ENCODE data around the gene PLXNA4.

The PLXNA4 gene

DNA sequence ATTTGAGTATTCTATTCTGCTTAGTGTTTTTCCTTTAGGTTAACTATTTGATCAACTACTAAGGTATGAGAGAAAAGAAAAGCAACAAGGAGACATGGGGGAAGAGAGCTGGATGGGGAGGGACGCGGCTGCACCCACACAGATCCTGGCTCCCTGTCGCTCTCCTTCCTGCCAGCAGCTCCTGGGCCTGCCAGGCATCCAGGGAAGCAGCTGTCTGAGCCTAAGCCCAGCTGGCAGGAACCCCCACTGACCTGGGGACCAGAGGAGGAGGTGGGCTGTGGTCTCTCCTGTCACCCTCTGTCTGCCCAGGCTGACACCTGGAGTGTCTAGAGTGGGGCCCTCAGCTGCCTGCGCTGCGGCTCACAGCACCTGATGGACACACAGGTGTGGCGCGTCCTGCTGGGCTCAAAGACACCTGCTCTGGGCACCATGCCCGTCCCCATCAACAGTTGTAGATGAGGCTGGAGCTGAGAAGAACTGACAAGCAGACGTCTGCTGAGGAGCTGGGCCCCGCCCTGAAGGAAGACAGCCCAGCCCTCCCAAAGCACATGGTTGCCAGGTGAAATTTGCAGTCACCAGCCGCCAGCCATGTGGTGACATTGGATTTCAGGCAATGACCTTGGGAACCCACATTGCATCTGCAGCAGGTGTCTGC lies 207.9 kb downstream of the PLXNA4 start:
- CTCF ChIA-PET, result no interaction called here
- DNase-seq (ENCODE audit: extremely low spot score), result no peak
- POLR2A ChIA-PET, result no interaction called here
- TF ChIP-seq FOXA1 (IDR thresholded peaks at IDR 0.05) (no peak), BHLHE40 (IDR thresholded peaks at IDR 0.05; ENCODE audit: borderline replicate concordance) (no peak), CTBP1 (IDR thresholded peaks at IDR 0.05; ENCODE audit: borderline replicate concordance) (no peak), FOXK2 (IDR thresholded peaks at IDR 0.05) (no peak), SP1 (IDR thresholded peaks at IDR 0.05) (no peak), LEF1 (IDR thresholded peaks at IDR 0.05; ENCODE audit: borderline replicate concordance) (no peak), ELF4 (IDR thresholded peaks at IDR 0.05) (no peak), HDGF (IDR thresholded peaks at IDR 0.05; ENCODE audit: borderline replicate concordance) (no peak), FOXM1 (IDR thresholded peaks at IDR 0.05; ENCODE audit: borderline replicate concordance) (no peak), ARNT (IDR thresholded peaks at IDR 0.05) (no peak), NFRKB (IDR thresholded peaks at IDR 0.05) (no peak)

DNA sequence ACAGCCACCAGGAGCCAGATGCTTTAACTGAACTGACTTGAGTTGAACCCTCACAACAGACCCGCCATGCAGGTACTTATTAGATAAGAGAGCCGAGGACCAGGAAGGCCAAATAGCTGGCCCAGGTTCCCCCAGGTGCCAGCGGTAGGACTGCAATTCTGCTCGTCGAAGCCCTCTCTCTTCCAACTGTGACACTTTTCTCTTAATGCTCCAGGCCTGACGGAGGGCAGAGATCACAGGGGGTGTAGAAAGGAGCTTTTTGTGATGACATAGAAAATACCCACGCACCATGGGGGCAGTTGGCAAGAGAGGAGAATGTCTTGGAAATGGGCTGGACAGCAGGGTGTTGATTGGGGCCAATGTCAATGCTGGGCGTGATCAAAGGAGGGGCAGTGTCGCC lies 208.5 kb downstream of the PLXNA4 start:
- POLR2A ChIA-PET, result no interaction called here
- CTCF ChIA-PET, result no interaction called here
- no peak for DNase-seq (ENCODE audit: extremely low spot score)
- TF ChIP-seq L3MBTL2 (conservative IDR thresholded peaks at IDR 0.05), result no peak
- TF ChIP-seq SUZ12 (IDR thresholded peaks at IDR 0.05), result no peak
- TF ChIP-seq TARDBP (IDR thresholded peaks at IDR 0.05), result no peak
- no peak for TF ChIP-seq ELF4 (IDR thresholded peaks at IDR 0.05)
- TF ChIP-seq FOXK2 (IDR thresholded peaks at IDR 0.05), result no peak
- TF ChIP-seq LEF1 (IDR thresholded peaks at IDR 0.05; ENCODE audit: borderline replicate concordance), result no peak
- no peak for TF ChIP-seq HDGF (IDR thresholded peaks at IDR 0.05; ENCODE audit: borderline replicate concordance)
- no peak for TF ChIP-seq ZNF384 (IDR thresholded peaks at IDR 0.05)
- no peak for TF ChIP-seq SP1 (IDR thresholded peaks at IDR 0.05)
- no peak for TF ChIP-seq BHLHE40 (IDR thresholded peaks at IDR 0.05; ENCODE audit: borderline replicate concordance)

DNA sequence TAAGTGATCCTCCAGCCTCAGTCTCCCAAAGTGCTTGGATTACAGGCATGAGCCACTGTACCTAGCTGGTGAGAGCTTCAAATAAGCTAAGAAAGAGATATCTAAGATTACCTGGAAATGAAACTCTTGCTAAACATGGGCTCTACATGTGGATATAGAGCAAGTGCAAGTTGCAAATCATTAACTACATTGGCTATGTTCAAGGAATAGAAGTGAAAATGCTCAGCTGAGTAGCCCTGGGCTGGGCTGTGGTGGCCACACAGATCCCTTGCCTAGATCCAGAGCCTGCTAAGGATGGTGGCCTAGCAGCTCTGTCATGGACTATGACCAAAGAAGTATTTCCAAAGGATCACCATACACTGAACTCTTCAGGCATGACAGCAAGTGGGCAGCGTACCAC lies 209.3 kb downstream of the PLXNA4 start:
- ChIA-PET CTCF (no interaction called here), POLR2A (no interaction called here)
- TF ChIP-seq FOXA1 (IDR thresholded peaks at IDR 0.05), result no peak
- no peak for TF ChIP-seq ARNT (IDR thresholded peaks at IDR 0.05)
- TF ChIP-seq HDGF (IDR thresholded peaks at IDR 0.05; ENCODE audit: borderline replicate concordance), result no peak
- TF ChIP-seq CTBP1 (IDR thresholded peaks at IDR 0.05; ENCODE audit: borderline replicate concordance), result no peak
- TF ChIP-seq FOXM1 (IDR thresholded peaks at IDR 0.05; ENCODE audit: borderline replicate concordance), result no peak
- TF ChIP-seq ZNF384 (IDR thresholded peaks at IDR 0.05), result no peak
- TF ChIP-seq FOXK2 (IDR thresholded peaks at IDR 0.05), result no peak
- no peak for TF ChIP-seq SUZ12 (IDR thresholded peaks at IDR 0.05)
- TF ChIP-seq TARDBP (IDR thresholded peaks at IDR 0.05), result no peak
- no peak for TF ChIP-seq BHLHE40 (IDR thresholded peaks at IDR 0.05; ENCODE audit: borderline replicate concordance)
- TF ChIP-seq SP1 (IDR thresholded peaks at IDR 0.05), result no peak
- no peak for TF ChIP-seq ELF4 (IDR thresholded peaks at IDR 0.05)
- TF ChIP-seq, protein P1, sequence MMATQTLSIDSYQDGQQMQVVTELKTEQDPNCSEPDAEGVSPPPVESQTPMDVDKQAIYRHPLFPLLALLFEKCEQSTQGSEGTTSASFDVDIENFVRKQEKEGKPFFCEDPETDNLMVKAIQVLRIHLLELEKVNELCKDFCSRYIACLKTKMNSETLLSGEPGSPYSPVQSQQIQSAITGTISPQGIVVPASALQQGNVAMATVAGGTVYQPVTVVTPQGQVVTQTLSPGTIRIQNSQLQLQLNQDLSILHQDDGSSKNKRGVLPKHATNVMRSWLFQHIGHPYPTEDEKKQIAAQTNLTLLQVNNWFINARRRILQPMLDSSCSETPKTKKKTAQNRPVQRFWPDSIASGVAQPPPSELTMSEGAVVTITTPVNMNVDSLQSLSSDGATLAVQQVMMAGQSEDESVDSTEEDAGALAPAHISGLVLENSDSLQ (IDR thresholded peaks at IDR 0.05), result no peak
- no peak for TF ChIP-seq NFRKB (IDR thresholded peaks at IDR 0.05)
- no peak for TF ChIP-seq L3MBTL2 (conservative IDR thresholded peaks at IDR 0.05)
- no peak for TF ChIP-seq LEF1 (IDR thresholded peaks at IDR 0.05; ENCODE audit: borderline replicate concordance)
- DNase-seq (ENCODE audit: extremely low spot score), result no peak

DNA sequence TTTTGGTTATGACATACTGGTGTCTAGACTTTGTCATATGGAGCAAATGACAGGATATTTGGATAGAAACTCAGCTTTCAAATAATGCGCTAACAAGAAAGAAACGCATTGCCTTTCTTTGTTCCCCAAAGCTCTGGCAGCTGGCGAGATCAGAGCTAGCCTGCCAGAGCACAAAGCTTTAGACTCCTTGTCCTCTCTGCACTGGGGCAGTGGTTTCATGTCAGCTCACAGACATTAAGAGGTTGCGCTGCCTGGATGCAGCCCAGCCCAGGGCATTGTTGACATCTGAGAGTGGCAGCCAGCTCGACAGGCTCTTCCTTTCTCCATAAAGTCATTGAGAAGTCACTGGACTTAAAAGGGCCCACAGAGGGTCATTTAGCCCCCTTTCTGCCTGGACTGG lies 212.0 kb downstream of the PLXNA4 start:
- no peak for DNase-seq (ENCODE audit: extremely low spot score)
- TF ChIP-seq L3MBTL2 (conservative IDR thresholded peaks at IDR 0.05), result no peak
- no peak for TF ChIP-seq HDGF (IDR thresholded peaks at IDR 0.05; ENCODE audit: borderline replicate concordance)
- TF ChIP-seq FOXK2 (IDR thresholded peaks at IDR 0.05), result no peak
- no peak for TF ChIP-seq NFRKB (IDR thresholded peaks at IDR 0.05)
- TF ChIP-seq CTBP1 (IDR thresholded peaks at IDR 0.05; ENCODE audit: borderline replicate concordance), result no peak
- TF ChIP-seq SUZ12 (IDR thresholded peaks at IDR 0.05), result no peak
- TF ChIP-seq SP1 (IDR thresholded peaks at IDR 0.05), result no peak
- TF ChIP-seq FOXA1 (IDR thresholded peaks at IDR 0.05), result no peak
- no peak for TF ChIP-seq LEF1 (IDR thresholded peaks at IDR 0.05; ENCODE audit: borderline replicate concordance)
- no peak for TF ChIP-seq ARNT (IDR thresholded peaks at IDR 0.05)
- TF ChIP-seq BHLHE40 (IDR thresholded peaks at IDR 0.05; ENCODE audit: borderline replicate concordance), result no peak
- no peak for TF ChIP-seq ELF4 (IDR thresholded peaks at IDR 0.05)
- no peak for TF ChIP-seq TARDBP (IDR thresholded peaks at IDR 0.05)
- no peak for TF ChIP-seq ZNF384 (IDR thresholded peaks at IDR 0.05)
- ChIA-PET POLR2A (no interaction called here), CTCF (no interaction called here)

DNA sequence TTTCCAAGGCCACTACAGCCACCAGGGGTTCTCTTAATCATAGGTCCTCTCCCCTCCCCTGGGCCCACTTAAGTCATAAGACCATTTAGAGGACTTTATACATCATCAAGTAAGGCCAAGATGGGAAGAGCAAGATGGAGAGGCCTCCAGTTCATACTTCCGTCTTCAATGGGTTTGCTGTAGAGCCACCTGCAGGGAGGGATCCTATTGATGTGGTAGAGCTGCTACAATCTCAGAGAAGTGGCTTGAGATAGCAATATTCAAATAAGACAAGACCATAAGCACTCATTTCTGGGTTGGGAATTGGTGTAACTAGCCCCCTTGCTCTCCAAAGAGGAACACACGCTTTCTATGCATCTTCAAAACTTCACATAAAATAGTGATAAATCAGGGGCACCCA lies 214.2 kb downstream of the PLXNA4 start:
- no peak for DNase-seq (ENCODE audit: extremely low spot score)
- POLR2A ChIA-PET, result no interaction called here
- TF ChIP-seq, protein P1 (IDR thresholded peaks at IDR 0.05), result no peak
- CTCF ChIA-PET, result no interaction called here

DNA sequence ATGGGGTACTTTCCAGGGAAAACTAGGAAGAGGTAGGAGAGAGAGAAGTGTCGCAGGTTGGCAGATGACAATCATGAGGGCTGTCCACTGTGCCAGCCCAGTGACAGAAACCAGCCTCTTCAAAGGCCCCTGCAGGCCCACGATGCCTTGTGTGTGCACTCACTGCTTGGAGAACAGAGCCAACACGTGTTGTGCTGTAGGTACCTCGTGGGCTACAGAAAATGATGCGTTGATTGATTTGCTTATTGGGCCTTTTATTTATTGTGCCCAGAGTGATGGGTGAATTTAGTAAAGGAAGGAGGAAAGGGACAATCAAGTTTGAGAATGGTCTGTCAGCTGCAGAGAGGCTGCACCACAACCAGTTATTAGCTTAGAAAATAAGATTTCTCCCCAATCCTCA lies 215.1 kb downstream of the PLXNA4 start:
- ChIA-PET CTCF (no interaction called here), POLR2A (no interaction called here)
- no peak for TF ChIP-seq FOXK2 (IDR thresholded peaks at IDR 0.05)
- no peak for TF ChIP-seq CTBP1 (IDR thresholded peaks at IDR 0.05; ENCODE audit: borderline replicate concordance)
- no peak for TF ChIP-seq ARNT (IDR thresholded peaks at IDR 0.05)
- no peak for TF ChIP-seq TARDBP (IDR thresholded peaks at IDR 0.05)
- no peak for TF ChIP-seq ELF4 (IDR thresholded peaks at IDR 0.05)
- TF ChIP-seq HDGF (IDR thresholded peaks at IDR 0.05; ENCODE audit: borderline replicate concordance), result no peak
- TF ChIP-seq SUZ12 (IDR thresholded peaks at IDR 0.05), result no peak
- TF ChIP-seq, protein P1 (IDR thresholded peaks at IDR 0.05), result no peak
- no peak for TF ChIP-seq FOXM1 (IDR thresholded peaks at IDR 0.05; ENCODE audit: borderline replicate concordance)
- no peak for TF ChIP-seq NFRKB (IDR thresholded peaks at IDR 0.05)
- no peak for TF ChIP-seq BHLHE40 (IDR thresholded peaks at IDR 0.05; ENCODE audit: borderline replicate concordance)
- TF ChIP-seq SP1 (IDR thresholded peaks at IDR 0.05), result no peak
- TF ChIP-seq L3MBTL2 (conservative IDR thresholded peaks at IDR 0.05), result no peak
- no peak for TF ChIP-seq ZNF384 (IDR thresholded peaks at IDR 0.05)
- no peak for DNase-seq (ENCODE audit: extremely low spot score)
